Measurements from ENCODE around the gene NECAP2.
"Not testable (repeated sequence)": the region's sequence is repeated elsewhere in the genome, so short reads cannot be mapped to it uniquely, and the experiment has no call there.

NECAP2 gene

GRCh38 chr1:16430606-16431005, 9.9 kb upstream of the NECAP2 start:
- DNase-seq (ENCODE audit: low read depth), result no peak

- DNase-seq (ENCODE audit: low read depth), result no peak
Measured at GRCh38 chr1:16433030-16433429, 7.5 kb upstream of the NECAP2 start.

GRCh38 chr1:16434007-16434406, 6.5 kb upstream of the NECAP2 start:
- DNase-seq (ENCODE audit: low read depth), result no peak

GRCh38 chr1:16434501-16434900, 6.0 kb upstream of the NECAP2 start:
- no peak for DNase-seq (ENCODE audit: low read depth)

GRCh38 chr1:16436946-16437474, 3.5 kb upstream of the NECAP2 start, which contains the start of gene SPATA21:
TSS of gene SPATA21 (minus strand) at chr1:16437424. CDS start at chr1:16431371, 6,053 bp downstream.
- DNase-seq (ENCODE audit: low read depth), result no peak

GRCh38 chr1:16438516-16438915, 2.0 kb upstream of the NECAP2 start:
- DNase-seq (ENCODE audit: low read depth), result no peak

GRCh38 chr1:16438924-16439323, 1.6 kb upstream of the NECAP2 start:
- DNase-seq (ENCODE audit: low read depth), result no peak

GRCh38 chr1:16440131-16440469, 424 bp upstream of the NECAP2 start:
- no peak for DNase-seq (ENCODE audit: low read depth)

- no peak for DNase-seq (ENCODE audit: low read depth)
Measured at GRCh38 chr1:16441282-16441665, 750 bp downstream of the NECAP2 start.

- no peak for DNase-seq (ENCODE audit: low read depth)
Measured at GRCh38 chr1:16442265-16442664, 1.7 kb downstream of the NECAP2 start.

- no peak for DNase-seq (ENCODE audit: low read depth)
Measured at GRCh38 chr1:16442941-16443340, 2.4 kb downstream of the NECAP2 start.

GRCh38 chr1:16443975-16444770, 3.6 kb downstream of the NECAP2 start:
- no peak for DNase-seq (ENCODE audit: low read depth)

GRCh38 chr1:16445052-16445451, 4.5 kb downstream of the NECAP2 start:
- DNase-seq (ENCODE audit: low read depth), result no peak

- no peak for DNase-seq (ENCODE audit: low read depth)
Measured at GRCh38 chr1:16446116-16446515, 5.6 kb downstream of the NECAP2 start.

- DNase-seq (ENCODE audit: low read depth), result no peak
Measured at GRCh38 chr1:16447641-16448040, 7.1 kb downstream of the NECAP2 start.

- DNase-seq (ENCODE audit: low read depth), result no peak
Measured at GRCh38 chr1:16449065-16449464, 8.5 kb downstream of the NECAP2 start.

- DNase-seq (ENCODE audit: low read depth), result no peak
Measured at GRCh38 chr1:16449666-16450065, 9.1 kb downstream of the NECAP2 start.

- DNase-seq (ENCODE audit: low read depth), result no peak
Measured at GRCh38 chr1:16450863-16451481, 10.4 kb downstream of the NECAP2 start.

GRCh38 chr1:16451841-16452528, 11.5 kb downstream of the NECAP2 start:
- DNase-seq (ENCODE audit: low read depth), result no peak

- not testable (repeated sequence) for DNase-seq (ENCODE audit: low read depth)
Measured at GRCh38 chr1:16454909-16455308, 14.4 kb downstream of the NECAP2 start.

- not testable (repeated sequence) for DNase-seq (ENCODE audit: low read depth)
Measured at GRCh38 chr1:16456151-16456550, 15.6 kb downstream of the NECAP2 start.

GRCh38 chr1:16458831-16459230, 18.3 kb downstream of the NECAP2 start:
- no peak for DNase-seq (ENCODE audit: low read depth)

- no peak for DNase-seq (ENCODE audit: low read depth)
Measured at GRCh38 chr1:16459352-16459925, 18.9 kb downstream of the NECAP2 start.
